Measurements from ENCODE around the gene ATP1A1.

ATP1A1 gene

DNA sequence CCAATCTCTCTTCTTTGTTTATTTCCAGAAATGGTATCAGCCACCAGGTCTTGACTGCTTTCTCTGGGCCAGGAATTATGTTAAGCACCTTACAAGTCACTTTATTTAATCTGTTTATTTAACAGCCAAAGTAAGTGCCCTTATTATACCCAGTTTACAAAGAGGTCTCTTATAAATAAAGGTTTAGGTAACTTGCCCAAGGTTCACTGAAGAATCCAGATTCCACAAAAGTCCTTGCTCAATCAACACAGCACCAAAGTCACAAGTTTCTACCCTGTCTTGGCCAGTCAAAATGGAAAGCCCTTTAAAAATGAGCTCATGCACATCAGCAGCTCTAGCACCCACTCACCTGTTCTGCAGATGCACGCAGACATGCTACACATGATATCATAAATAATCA is 28.0 kb upstream of the ATP1A1 start:
- DNase-seq (ENCODE audit: low read depth, low spot score): no peak

DNA sequence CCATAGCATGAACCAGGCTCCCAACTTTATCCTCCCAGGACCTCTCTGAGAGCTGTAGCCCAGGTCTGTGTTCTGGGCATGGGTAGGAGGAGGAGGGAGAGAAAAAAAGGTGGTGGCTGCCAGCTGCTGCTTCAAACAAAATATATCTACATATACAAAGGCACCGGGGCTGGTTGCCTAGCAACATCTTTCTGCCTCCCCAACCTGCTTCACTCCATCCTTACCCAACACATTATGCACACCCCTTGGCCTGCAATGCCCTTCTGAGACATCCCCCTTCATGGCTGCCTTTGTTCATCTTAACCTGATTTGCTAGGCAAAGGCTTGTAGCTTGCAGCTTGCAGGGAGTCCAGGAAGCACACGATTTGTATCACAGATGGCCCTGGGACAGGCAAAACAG is 27.2 kb upstream of the ATP1A1 start:
- DNase-seq (ENCODE audit: low read depth, low spot score): no peak

DNA sequence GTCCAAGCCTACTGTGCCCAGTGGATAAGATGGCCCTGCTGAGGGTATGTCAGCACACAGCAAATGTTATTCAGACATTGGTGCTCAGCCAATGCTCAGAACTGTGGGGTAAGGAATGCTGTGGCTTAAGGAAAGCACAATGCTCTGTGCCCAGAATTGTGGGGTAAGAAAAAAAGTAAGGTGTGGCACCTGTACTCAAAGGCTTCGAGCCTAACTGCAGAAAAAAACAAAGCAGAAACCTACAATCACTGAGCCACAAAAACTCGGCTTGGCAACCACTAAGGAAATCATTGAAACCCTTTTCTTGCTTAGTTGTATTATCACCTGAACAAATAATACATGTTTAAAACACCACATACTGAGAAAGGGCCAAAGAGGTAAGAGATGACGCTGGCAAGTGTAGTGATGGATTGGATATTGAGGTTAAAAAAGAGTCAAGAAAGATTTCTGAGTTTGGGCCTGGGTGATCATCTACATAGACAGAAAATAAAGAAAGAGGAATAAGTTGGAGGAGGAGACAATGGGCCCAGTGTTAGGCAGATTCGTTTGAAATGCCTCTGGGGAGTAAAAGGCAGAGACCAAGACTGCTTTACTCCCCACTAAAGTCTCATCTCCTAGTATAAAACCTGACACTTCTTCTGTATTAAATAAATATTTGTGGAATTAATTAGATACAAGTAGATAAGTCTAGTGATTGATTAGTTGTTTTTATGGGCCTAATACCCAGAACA is 25.9 kb upstream of the ATP1A1 start:
- peak; percentile 45 for DNase-seq (ENCODE audit: low read depth, low spot score)

DNA sequence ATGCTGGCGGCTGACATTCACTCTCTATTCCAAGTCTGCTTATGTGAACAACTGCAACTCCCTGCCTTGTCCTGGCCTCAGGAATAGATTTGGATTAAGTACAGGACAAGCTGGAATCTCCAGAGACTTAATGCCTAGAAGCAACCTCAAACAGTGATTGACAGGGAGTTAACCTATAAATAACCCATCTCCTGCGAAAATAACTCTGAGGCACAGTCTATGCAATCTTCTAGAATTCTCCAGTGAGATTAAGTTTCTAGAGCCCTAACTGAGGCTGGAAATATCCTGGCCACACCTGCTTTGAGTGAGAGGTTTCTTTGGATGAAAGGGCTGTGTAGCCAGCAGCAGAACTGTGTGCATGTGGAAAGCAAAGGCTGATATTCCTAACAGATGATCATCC is 25.3 kb upstream of the ATP1A1 start:
- no peak for DNase-seq (ENCODE audit: low read depth, low spot score)

DNA sequence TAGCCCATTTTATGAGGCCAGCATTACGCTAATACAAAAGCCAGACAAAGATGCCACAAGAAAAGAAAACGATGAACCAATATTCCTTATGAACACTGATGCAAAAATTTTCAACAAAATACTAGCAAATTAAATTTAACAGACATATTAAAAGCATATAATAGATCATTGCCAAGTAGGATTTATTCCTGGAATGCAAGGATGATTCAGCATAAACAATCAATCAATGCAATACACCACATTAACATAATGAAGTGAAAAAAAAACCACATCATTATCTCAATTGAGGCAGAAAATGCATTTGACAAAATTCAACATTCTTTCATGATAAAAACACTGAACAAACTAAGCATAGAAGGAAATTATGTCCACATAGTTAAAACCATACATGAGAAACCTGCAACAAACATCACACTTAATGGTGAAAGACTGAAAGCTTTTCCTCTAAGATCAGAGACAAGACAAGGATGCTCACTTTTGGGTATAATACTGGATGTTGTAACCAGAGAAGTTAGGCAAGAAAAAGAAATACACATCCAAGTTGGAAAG is 22.9 kb upstream of the ATP1A1 start:
- DNase-seq (ENCODE audit: low read depth, low spot score): no peak

DNA sequence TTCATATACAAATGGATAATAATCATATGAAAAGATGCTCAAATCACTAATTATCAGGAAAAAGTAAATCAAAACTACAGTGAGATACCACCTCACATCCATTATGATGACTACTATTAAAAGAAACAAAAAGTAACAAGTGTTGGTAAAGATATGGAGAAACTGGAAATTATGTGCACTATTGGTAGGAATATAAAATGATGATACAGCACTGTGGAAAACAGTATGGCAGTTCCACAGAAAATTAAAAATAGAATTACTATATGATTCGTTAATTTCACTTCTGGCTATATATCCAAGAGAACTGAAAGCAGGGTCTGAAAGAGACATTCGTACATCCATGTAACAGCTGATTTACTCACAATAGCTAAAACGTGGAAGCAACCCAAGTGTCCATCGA is 21.1 kb upstream of the ATP1A1 start:
- no peak for DNase-seq (ENCODE audit: low read depth, low spot score)

DNA sequence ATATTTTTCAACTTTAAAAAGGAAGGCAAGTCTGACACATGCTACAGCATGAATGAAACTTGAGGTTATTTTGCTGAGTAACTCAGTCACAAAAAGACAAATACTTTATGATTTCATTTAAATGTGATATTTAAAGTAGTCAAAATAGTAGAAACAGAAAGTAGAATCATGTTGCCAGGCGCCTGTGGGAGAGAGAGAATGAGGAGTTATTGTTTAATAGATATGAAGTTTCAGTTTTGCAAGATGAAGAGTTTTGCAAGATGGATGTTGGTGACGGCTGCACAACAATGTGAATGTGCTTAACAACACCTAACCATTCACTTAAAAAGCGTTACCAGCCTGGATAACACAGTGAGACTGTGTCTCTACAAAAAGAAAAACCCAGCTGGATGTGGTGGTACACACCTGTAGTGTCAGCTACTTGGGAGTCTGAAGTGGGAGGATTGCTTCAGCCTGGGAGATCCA is 20.7 kb upstream of the ATP1A1 start:
- DNase-seq (ENCODE audit: low read depth, low spot score): no peak

DNA sequence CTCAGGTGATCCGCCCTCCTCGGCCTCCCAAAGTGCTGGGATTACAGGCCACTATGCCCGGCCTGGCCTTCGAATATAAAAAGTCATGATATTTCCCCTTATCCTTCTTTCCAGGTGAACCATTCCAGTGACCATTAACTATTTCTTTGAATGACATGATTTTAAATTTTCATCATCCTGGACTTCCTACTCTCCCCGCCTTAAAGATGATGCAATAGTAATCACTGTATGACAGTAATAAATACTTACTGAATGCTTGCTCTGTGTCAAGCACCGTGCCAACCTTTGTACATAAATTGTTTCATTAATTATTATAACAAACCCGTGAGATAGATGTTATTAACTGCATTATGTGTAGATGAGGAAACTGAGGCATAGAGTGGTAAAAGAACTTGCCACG is 19.9 kb upstream of the ATP1A1 start:
- no peak for DNase-seq (ENCODE audit: low read depth, low spot score)

DNA sequence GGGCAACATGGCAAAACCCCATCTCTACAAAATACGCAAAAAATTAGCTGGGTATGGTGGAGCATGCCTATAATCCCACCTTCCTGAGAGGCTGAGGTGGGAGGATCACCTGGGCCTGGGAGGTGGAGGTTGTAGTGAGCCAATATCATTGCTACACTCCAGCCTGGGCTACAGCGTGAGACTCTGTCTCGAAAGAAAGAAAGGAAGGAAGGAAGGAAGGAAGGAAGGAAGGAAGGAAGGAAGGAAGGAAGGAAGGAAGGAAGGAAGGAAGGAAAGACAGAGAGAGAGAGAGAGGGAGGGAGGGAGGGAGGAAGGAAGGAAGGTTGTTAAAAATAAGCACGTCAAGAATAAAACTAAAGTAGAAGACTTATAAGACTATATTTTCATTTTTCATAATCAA is 17.0 kb upstream of the ATP1A1 start:
- no peak for DNase-seq (ENCODE audit: low read depth, low spot score)

DNA sequence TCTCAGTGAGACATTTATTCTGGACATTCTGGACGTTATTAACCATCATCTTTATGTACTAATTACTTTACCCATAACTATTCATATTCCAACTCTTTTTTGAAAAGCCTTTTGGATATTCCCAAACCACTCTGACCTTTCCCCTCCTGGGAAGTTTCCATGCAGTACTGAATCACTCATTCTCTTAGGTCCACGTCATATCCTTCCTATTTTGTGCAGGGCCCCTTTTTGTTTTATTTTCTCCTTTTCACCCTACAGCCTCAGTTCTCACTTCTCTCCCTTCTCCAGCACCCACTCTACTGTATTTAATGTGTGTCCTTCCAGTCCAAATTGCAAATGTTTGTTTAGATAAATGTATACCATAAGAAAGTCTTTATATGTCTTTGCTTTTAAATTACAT is 16.4 kb upstream of the ATP1A1 start:
- DNase-seq (ENCODE audit: low read depth, low spot score): no peak

DNA sequence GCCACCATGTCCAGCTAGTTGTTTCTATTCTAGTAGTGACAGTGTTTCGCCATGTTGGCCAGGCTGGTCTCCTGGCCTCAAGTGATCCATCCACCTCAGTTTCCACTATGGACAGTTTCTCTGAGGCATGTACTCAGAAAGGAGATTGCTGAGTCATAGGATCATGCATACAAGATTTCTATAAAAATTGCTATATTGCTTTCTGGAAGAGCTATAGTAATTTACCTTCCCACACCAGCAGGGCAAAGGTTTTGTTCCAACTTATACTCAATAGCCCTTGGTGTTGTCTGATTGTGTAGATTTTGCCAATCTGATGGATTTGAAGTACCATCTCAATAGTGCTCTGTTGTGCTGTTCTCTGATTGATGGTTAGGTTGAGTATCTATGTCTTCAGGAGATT is 15.6 kb upstream of the ATP1A1 start:
- DNase-seq (ENCODE audit: low read depth, low spot score): no peak

DNA sequence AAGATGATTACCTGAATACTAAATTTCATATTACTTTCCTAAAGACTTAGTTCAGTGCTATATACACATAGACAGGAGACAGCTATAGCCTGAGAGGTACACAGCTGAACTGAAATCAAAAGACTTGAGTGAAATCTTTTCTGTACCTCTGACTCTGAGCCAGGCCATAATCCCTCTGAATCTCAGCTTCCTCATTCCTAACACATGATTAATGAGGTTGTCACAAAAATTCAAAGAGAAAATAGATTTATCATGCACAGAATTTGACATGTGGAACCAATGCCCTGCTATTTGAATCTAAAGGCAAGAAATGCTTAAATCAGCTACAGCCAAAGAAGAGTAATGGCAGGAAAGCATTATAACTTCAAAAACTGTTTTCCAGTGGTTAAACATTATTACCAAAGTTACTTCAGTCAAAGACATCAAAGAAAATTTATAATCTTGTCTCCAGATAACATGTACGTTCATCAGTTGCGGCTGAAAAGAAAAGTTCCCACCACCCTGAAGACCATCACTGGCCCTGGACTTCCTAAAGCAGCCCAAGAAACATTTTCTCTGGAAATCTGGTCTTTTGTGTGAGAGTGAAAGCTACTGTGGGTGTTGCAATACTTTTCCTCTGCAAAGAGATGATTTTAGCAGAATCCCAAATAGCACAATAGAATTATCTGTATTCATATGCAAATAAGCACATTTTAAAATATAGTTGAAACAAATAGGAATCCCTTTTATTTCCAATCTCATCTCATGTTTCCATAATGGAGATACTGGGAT is 13.8 kb upstream of the ATP1A1 start:
- peak; percentile 68 for DNase-seq (ENCODE audit: low read depth, low spot score)

DNA sequence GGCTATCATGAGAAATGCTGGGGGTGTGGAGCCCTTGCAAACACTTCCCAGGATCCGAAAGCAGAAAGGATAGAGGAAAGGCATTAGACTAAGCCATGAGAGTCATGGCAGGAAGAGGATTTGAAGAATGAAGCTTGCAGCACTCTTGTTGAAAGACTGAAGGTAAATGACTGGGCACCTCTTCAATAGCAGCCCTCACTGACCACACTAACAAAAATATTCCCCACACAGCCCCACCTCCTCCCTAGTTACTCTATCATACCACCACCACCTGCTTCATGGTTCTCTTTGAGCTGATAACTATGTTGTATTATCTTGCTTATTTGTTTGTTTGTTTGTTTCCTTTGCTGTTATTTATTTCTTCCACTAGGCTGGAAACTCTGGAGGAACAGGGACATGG is 13.2 kb upstream of the ATP1A1 start:
- peak; percentile 25 for DNase-seq (ENCODE audit: low read depth, low spot score)

DNA sequence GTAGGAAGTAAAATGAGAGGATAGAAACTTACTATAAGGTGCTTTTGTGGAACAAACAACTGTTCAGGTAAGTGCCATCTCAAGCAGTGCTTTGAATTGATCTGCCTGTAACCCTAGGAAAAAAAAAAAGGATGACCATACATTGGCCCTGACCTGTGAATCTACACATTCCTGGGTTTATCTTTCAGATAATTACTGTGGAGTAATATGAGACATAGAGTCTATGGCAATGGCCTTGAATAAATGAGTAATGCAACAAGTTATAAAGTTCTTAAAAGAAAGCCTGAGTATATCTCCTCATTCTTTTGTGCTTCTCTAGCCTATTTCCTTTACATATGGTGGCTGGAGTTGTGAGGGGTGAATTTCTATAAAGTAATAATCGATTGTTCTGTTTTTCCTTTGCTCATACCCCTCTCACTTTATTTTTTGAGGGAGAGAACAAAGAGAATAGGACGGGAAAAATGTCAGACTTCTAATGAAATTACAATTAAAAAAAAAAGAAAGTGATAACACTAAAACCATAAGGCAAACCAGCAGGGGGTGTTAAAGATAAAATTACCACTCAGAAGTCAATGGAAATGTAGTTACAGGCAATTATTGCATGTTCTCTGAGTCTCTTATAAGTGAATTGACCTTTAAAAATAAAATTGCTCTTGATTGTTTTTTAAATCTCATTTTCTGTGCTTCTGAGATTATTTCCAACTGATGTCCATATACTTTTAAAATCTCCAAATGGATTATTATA is 12.4 kb upstream of the ATP1A1 start:
- DNase-seq (ENCODE audit: low read depth, low spot score): no peak

DNA sequence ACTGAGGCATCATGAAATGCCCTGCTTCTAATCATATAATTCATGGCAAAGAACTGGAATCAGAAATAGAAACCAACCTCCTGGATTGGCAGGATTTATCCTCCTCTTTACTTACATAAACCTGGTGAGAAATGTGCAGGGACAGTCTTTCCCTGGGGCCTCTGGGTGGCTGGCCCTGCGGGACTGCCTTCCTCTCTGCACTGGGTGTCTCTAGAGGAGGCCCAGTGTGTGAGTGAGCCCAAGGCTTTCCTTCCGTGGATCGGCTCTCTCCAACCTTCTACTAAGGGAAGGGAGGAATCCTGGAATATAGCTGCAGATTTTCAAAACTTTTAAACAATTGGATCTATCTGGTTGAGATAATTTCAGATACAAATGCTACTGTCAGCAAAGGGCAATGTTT is 11.4 kb upstream of the ATP1A1 start:
- DNase-seq (ENCODE audit: low read depth, low spot score): no peak

DNA sequence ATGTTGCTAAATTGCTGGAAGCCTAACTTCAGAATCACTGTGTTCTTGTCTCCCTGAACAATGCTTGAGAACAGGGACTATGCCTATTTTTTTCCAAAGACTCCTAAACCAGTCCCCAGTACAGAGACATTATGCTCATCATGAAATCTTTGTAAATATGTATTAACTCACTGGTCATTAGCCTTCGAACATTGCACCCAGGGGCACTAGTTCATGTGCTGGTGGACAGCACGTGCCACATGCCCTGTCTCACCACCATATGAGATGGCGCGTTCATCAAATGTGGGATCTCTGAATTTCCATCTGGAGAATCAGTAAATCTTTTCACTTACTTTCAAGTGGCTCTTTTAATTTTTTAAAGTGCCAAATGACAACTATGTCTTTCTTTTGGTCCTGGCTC is 11.0 kb upstream of the ATP1A1 start:
- no peak for DNase-seq (ENCODE audit: low read depth, low spot score)

DNA sequence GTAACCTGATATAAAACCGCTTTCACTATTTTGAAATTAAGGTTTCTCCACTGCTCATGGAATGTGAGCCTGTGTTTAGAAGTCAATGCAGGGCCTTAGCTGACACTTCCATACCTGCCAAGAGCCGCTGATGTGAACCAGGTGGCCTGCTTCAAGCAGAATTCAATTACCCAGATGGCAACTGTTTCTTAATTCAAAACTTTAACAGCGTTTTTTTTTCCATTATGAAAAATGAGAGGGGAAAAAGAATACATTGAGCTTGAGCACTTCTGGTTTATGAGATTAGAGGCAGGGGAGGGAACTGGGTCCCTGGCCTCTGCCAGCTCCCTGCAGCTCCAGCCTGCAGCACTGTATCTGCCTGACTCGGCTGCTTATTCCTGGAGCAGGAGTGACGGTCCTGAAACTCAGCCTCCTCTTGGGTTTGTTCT is 7.7 kb upstream of the ATP1A1 start:
- no peak for DNase-seq (ENCODE audit: low read depth, low spot score)

DNA sequence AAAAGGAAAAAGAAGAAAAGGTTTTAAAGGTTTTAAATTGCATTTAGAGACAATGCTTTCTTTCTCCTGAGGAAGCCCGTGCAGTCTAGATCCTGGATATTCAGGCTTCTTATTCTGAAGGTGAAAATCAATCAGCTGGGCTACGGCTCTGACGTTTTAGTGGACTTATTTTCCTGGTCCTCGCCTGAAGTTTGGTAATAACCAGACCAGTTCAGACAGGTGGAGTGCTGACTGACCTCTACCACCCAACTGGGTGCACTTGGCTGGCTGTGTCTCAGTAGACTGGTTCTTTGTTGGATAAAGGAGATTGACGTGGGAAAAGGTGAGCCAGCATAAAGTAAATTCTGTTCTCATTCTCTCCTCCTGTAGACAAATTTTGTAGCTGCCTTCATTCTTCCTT is 7.2 kb upstream of the ATP1A1 start:
- DNase-seq (ENCODE audit: low read depth, low spot score): no peak

DNA sequence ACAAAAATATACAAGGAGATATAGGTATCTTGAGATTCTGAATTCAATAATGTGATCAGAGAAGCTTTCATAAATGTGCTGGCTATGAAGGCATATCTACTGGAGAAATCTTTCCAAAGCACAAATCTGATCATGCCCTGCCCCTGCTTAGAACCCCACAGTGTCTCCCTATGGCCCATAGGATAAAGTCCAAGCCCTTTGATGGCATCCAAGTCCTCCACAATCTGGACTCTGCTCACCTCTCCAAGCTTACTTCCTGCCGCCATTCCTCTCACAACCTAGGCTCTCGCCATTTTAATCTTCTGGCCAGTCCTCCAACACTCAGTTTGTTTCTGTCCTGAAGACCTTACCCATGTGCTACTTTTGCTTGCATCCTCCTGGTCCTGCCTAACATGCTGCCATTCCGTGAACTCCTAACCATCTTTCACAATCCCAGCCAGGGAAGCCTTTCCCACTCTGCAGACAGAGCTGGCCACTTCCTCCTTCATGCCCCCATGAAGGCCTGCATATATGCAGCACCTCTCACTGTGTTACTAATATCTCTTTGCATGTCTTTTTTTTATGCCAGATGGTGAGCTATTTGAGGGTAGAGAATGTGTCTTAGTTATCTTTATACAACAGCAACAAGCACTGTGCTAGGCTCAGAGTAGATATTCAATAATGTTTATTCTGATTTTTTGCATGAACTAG is 5.6 kb upstream of the ATP1A1 start:
- DNase-seq (ENCODE audit: low read depth, low spot score): no peak

DNA sequence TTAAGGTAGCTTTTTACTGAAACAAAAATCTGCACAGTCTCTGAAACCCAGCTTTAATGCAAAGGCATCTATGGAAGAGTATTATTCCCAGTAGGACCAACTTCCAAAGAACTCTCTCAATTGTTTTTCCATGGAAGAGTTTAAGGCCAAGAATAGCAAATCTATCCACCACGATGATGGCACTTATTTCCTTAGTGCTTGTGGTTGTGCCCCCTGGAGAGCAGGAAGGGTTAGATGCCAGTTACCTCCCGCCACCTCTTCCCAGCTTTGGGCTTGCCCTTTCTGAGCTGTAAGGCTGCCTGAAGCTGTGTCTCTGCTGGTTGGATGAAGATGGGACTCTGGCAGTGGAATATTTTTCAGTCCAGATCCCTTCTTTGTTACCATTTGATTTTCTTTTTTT is 4.8 kb upstream of the ATP1A1 start:
- peak; percentile 40 for DNase-seq (ENCODE audit: low read depth, low spot score)

DNA sequence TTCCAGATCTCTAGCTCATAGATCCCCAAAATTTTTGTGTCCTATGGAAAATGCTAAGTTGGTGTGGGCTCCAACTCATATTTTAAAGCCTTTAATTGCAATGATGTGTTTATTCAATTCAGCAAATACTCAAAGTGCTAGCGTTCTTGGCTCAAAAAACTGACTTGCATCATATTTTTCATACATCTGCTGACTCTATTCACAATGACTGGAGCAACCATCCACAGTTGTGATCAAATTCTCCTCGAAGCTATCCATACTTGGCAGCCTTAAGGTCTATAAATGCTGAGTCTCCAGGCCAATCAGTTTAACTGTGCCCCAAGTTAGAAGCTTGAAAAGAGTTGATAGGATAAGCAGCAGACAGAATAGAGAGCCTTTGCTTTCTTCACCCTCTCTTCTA is 2.9 kb upstream of the ATP1A1 start:
- DNase-seq (ENCODE audit: low read depth, low spot score): no peak

DNA sequence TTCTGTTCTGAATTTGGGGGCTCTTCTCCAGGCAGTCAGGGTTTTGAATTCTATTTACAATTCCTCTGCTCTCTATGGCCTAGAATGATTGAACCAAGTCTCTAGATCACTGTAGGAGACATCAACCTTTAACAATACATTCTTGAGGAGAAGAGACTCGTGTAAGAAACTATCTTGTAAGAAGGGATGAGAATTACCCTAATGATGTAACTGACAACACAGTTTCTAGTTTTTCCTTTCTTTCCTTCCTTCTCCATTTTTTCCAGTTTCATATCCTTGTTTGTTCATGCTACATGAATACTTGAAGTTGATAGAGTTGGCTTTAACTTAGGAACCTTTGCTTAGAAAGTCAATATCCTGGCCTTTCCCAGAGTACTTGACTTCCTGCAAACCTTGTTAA is 1.3 kb upstream of the ATP1A1 start:
- DNase-seq (ENCODE audit: low read depth, low spot score): no peak

Measured in astrocyte of the hippocampus (primary cell).